GM21360 (cell line): ENCODE results near the gene PDE1C.

Experiments
- ATAC-seq: cut with Tn5 transposase; IDR thresholded peaks from one replicate; pipeline ENCODE4 v1.9.1; 2021; ENCODE audit warnings: mild to moderate bottlenecking, moderate library complexity; ENCODE audit not compliant: unreplicated experiment

The PDE1C gene

GRCh38 chr7:31724696-31725095 is 345.5 kb downstream of the PDE1C start:
- ATAC-seq: no peak

- no peak for ATAC-seq
Observed at GRCh38 chr7:31720366-31720765, 349.8 kb downstream of the PDE1C start.

- no peak for ATAC-seq
Observed at GRCh38 chr7:31716355-31716754, 353.9 kb downstream of the PDE1C start.

- no peak for ATAC-seq
Observed at GRCh38 chr7:31710171-31710570, 360.0 kb downstream of the PDE1C start.

GRCh38 chr7:31707089-31707488 is 363.1 kb downstream of the PDE1C start:
- ATAC-seq: no peak

- ATAC-seq: no peak
Observed at GRCh38 chr7:31705377-31705776, 364.8 kb downstream of the PDE1C start.

GRCh38 chr7:31702354-31702753 is 367.9 kb downstream of the PDE1C start:
- ATAC-seq: no peak
